K562 treated with DMSO at 1 percent for 12 hours (cell line): ENCODE results near the gene E2F6. TPM values are rescaled to one million over a fixed set of nuclear protein-coding genes. Genes with fewer than 3 reads are reported as not detected.

ENCODE experiments used
- total RNA-seq: library from RNA; unstranded; fragments of 300-600 nt; gene quantifications from 2 replicates; pipeline ENCODE4 v1.2.3, GENCODE V29; 2022; ENCODE audit not compliant: insufficient read depth

Gene E2F6
- total RNA-seq, result 17.0 and 28.9 TPM in 2 replicates

GRCh38 chr2:11465485-11466306, at the start of gene E2F6:
TSS of gene E2F6 (minus strand) at chr2:11466161. CDS start at chr2:11465879, 282 bp downstream.

Other genes with a start within 250 kb of the E2F6 start
- 2.5 and 13.9 TPM in 2 replicates for gene ROCK2, start 121.5 kb downstream of the E2F6 start, total RNA-seq
- gene GREB1, start 67.9 kb upstream of the E2F6 start, total RNA-seq, result 0.82 and 1.1 TPM in 2 replicates
- gene NTSR2, start 204.0 kb upstream of the E2F6 start, total RNA-seq, result not detected in 2 replicates